Motor neuron (in vitro differentiated cells): ENCODE results near the gene NECTIN4. TPM values are rescaled to one million over a fixed set of nuclear protein-coding genes. Genes with fewer than 3 reads are reported as not detected.
"Not testable (repeated sequence)": the region's sequence is repeated elsewhere in the genome, so short reads cannot be mapped to it uniquely, and the experiment has no call there.

Experiments used
- ATAC-seq, 8 experiments: fragments of 200-7000 bp; cut with Tn5 transposase; replicated peaks in 6 of 8; 2 replicates each; pipeline ENCODE4 v1.8.0; 2021; ENCODE audit warnings: mild to moderate bottlenecking in 8 of 8, moderate library complexity in 8 of 8
- H3K27ac ChIP-seq, 2 donors: fragments of 250-450 bp; sonication (Bioruptor Pico); 2 replicates each; pipeline ENCODE4 v1.9.0; 2021; ENCODE audit warnings: antibody characterized with exemption in 2 of 2, mild to moderate bottlenecking in 2 of 2, moderate library complexity in 1 of 2
- H3K4me1 ChIP-seq, 2 donors: fragments of 250-450 bp; sonication (Bioruptor Pico); replicated peaks in 1 of 2; 2 replicates each; pipeline ENCODE4 v1.6.1; 2021; ENCODE audit warnings: antibody characterized with exemption in 2 of 2, mild to moderate bottlenecking in 2 of 2, moderate library complexity in 1 of 2
- H3K4me3 ChIP-seq, 5 donors: fragments of 250-450 bp; sonication (Bioruptor Pico); 2 replicates each; pipeline ENCODE4 v1.9.0; 2021; ENCODE audit warnings: antibody characterized with exemption in 5 of 5, mild to moderate bottlenecking in 5 of 5, moderate library complexity in 4 of 5
- whole genome bisulfite sequencing, 10 experiments: fragments of 450-650 bp; shearing (Covaris generic); methylation state at CpG; one replicate each; pipeline ENCODE4 v1.0.0; 2022; 5-methylcytosine and 5-hydroxymethylcytosine counted together
- in situ Hi-C, 9 experiments: fragments of 400-800 bp; cut with MboI; loops; one replicate each; pipeline ENCODE4 v1.15.0; 2021; ENCODE audit warnings: low sequenced_read_pairs in 9 of 9, low pct_unique_long_range_greater_than_20kb in 2 of 9; ENCODE audit not compliant: unreplicated experiment in 9 of 9
- total RNA-seq, 8 experiments: library from RNA; unstranded; fragments of 300-600 nt; gene quantifications; 2 replicates each; pipeline versions ENCODE4 v1.2.3 to v1.2.4, GENCODE V29; 2022

NECTIN4 gene
- total RNA-seq, 8 experiments from 2014 or later: 0.14 to 29.1 (median 0.85) TPM; not detected in 1

- in situ Hi-C loops, H3K27ac ChIP-seq, H3K4me1 ChIP-seq, ATAC-seq, H3K4me3 ChIP-seq: not testable (repeated sequence)
- 71 to 93% (median 85%) methylated on average over 3 to 12 of the region's 12 CpGs for WGBS, 10 experiments
Measured at GRCh38 chr1:161022432-161022831, 66.9 kb downstream of the NECTIN4 start.

DNA sequence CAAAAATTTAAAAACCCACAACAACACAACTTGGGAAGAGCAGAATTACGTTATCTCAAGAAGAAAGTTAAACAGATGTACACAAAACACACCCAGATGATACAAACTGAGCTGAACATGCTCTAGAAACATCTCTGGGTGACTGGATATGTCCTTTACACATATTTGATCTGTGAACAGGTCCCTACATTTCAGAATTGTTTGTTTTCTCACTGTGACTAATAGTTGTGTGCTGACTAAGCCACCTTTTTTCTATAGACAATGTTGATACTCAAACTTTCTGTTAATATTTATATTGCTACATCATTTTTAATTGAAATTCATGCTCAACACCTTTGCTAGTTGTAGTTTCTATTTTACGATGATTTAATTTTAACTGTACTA lies 67.4 kb downstream of the NECTIN4 start:
- no peak overlapping the region for H3K4me3 ChIP-seq
- 17 to 100% (median 92%) methylated on average over 1 to 2 of the region's 2 CpGs; no CpG with 5 or more reads in 1 of the 10 experiments for WGBS, 10 experiments
- in situ Hi-C loops: no loop called here
- H3K27ac ChIP-seq: no peak overlapping the region
- peaks cover 9 to 10% of the 10 kb centered on the region in 2 donors for H3K4me1 ChIP-seq
- ATAC-seq: no peak

DNA sequence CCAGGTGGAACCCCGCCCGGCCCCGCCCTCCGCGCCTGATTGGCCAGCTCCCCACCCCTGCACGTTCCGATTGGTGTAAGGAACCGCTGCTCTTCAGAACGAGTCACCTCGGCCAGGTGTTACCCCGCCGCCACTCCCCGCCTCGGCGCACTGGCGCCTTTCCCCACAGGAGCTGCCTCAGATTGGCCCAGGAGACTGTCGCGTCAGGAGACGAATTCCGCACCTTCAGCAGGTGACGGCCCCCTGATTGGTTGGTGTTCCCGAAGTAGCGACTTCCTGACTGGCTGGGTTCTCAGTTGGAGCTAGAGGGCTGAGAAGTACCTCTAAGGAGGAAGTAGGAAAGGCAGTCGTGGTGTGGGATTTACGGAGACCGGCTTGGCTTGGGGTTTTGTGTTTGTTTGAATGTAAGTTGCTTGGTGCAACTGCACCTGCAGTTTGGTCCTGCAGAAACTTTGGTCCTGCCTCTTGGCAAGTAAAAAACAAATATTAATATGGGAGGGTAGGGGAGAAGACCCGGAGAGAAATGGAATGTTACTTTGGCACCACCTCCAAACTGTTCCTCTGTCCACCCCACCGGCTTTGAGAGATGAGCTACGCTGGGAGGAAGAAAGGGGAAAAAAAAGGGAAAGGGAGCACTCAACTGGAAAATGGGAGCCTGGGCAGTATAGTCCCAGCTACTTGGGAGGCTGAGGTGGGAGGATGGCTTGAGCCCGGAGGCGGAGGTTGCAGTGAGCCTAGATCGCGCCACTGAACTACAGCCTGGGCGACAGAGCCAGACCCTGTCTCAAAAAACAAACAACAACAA lies 68.0 kb downstream of the NECTIN4 start:
- H3K4me1 ChIP-seq: peaks cover 9 to 10% of the 10 kb centered on the region in 2 donors
- peak overlapping the region; percentile 44 to 69 (median 63) for H3K4me3 ChIP-seq
- peak; percentile 78 to 92 (median 89) for ATAC-seq
- H3K27ac ChIP-seq: no peak overlapping the region
- in situ Hi-C loops: no loop called here
- 15 to 69% (median 43%) methylated on average over 6 to 19 of the region's 34 CpGs; no CpG with 5 or more reads in 2 of the 10 experiments for WGBS, 10 experiments

Other genes with a start within 250 kb of the NECTIN4 start
- 1 to 10 TPM in 1 of 8 experiments, under 1 TPM in 4, not detected in 3; 0.08 to 3.7 (median 0.31) TPM for gene CD244, start 226.7 kb downstream of the NECTIN4 start, total RNA-seq
- gene ITLN1, start 204.4 kb downstream of the NECTIN4 start, total RNA-seq: 1 to 10 TPM in 1 of 8 experiments, under 1 TPM in 2, not detected in 5; 0.17 to 1.3 (median 0.57) TPM
- gene ITLN2, start 134.7 kb downstream of the NECTIN4 start, total RNA-seq: 1 to 10 TPM in 1 of 8 experiments, under 1 TPM in 4, not detected in 3; 0.29 to 1.8 (median 0.83) TPM
- gene F11R, start 68.4 kb downstream of the NECTIN4 start, total RNA-seq: 10 to 100 TPM in 1 of 8 experiments, 1 to 10 TPM in 7; 1.4 to 14.5 (median 5.2) TPM
- gene TSTD1, start 50.6 kb downstream of the NECTIN4 start, total RNA-seq: 10 to 100 TPM in 1 of 8 experiments, 1 to 10 TPM in 4, under 1 TPM in 1, not detected in 2; 0.46 to 13.4 (median 1.9) TPM
- gene USF1, start 43.6 kb downstream of the NECTIN4 start, total RNA-seq: 100 to 1,000 TPM in 3 of 8 experiments, 10 to 100 TPM in 5; 60.3 to 156 (median 85.6) TPM
- gene ARHGAP30, start 19.7 kb downstream of the NECTIN4 start, total RNA-seq: 1 to 10 TPM in 5 of 8 experiments, under 1 TPM in 3; 0.64 to 2.8 (median 1.3) TPM
- 10 to 100 TPM in 5 of 8 experiments, 1 to 10 TPM in 2, not detected in 1; 1.5 to 38.5 (median 30.0) TPM for gene KLHDC9, start 8.8 kb upstream of the NECTIN4 start, total RNA-seq
- gene PFDN2, start 28.5 kb upstream of the NECTIN4 start, total RNA-seq: 100 to 1,000 TPM in 7 of 8 experiments, 10 to 100 TPM in 1; 99.1 to 356 (median 197) TPM
- 10 to 100 TPM; 27.7 to 59.0 (median 45.7) TPM for gene NIT1, start 28.5 kb upstream of the NECTIN4 start, total RNA-seq
- gene DEDD, start 43.1 kb upstream of the NECTIN4 start, total RNA-seq: 10 to 100 TPM; 12.6 to 34.4 (median 23.0) TPM
- gene UFC1, start 64.4 kb upstream of the NECTIN4 start, total RNA-seq: 100 to 1,000 TPM in 2 of 8 experiments, 10 to 100 TPM in 6; 49.7 to 124 (median 91.4) TPM
- 10 to 100 TPM; 11.2 to 30.4 (median 22.8) TPM for gene USP21, start 69.9 kb upstream of the NECTIN4 start, total RNA-seq
- gene PPOX, start 76.9 kb upstream of the NECTIN4 start, total RNA-seq: 10 to 100 TPM; 18.4 to 86.8 (median 39.6) TPM
- 10 to 100 TPM; 32.2 to 50.4 (median 39.9) TPM for gene B4GALT3, start 87.9 kb upstream of the NECTIN4 start, total RNA-seq
- 10 to 100 TPM in 3 of 8 experiments, 1 to 10 TPM in 3, under 1 TPM in 2; 0.33 to 18.5 (median 2.3) TPM for gene ADAMTS4, start 109.5 kb upstream of the NECTIN4 start, total RNA-seq
- 100 to 1,000 TPM in 7 of 8 experiments, 10 to 100 TPM in 1; 87.8 to 151 (median 125) TPM for gene NDUFS2, start 112.8 kb upstream of the NECTIN4 start, total RNA-seq
- gene FCER1G, start 125.7 kb upstream of the NECTIN4 start, total RNA-seq: 1 to 10 TPM in 1 of 8 experiments, under 1 TPM in 1, not detected in 6; 0.75 to 1.4 TPM
- gene APOA2, start 134.1 kb upstream of the NECTIN4 start, total RNA-seq: 1 to 10 TPM in 1 of 8 experiments, not detected in 7; 2.3 TPM
- gene TOMM40L, start 136.5 kb upstream of the NECTIN4 start, total RNA-seq: 10 to 100 TPM in 7 of 8 experiments, 1 to 10 TPM in 1; 5.1 to 24.3 (median 17.3) TPM
- gene NR1I3, start 148.6 kb upstream of the NECTIN4 start, total RNA-seq: 1 to 10 TPM; 1.2 to 6.1 (median 3.7) TPM
- 1 to 10 TPM in 2 of 8 experiments, under 1 TPM in 5, not detected in 1; 0.32 to 3.9 (median 0.59) TPM for gene PCP4L1, start 169.2 kb upstream of the NECTIN4 start, total RNA-seq
- 1 to 10 TPM; 1.0 to 8.7 (median 2.2) TPM for gene MPZ, start 220.4 kb upstream of the NECTIN4 start, total RNA-seq
- gene SDHC, start 224.8 kb upstream of the NECTIN4 start, total RNA-seq: 100 to 1,000 TPM in 4 of 8 experiments, 10 to 100 TPM in 4; 24.6 to 179 (median 77.7) TPM